Activated effector memory CD4-positive, alpha-beta T cell treated with Interleukin-2 at 50 U/mL for 16 hours (primary cell): ENCODE measurements around the gene TAPBP.
"Not testable (repeated sequence)": the region's sequence is repeated elsewhere in the genome, so short reads cannot be mapped to it uniquely, and the experiment has no call there.

ENCODE experiments used
- DNase-seq: peaks from one replicate; pipeline ENCODE4 v3.0.0-alpha.2; 2020

TAPBP gene

GRCh38 chr6:33273924-33274902 lies 39.7 kb downstream of the TAPBP start:
- DNase-seq = no peak

GRCh38 chr6:33273129-33273923 lies 40.6 kb downstream of the TAPBP start:
- no peak for DNase-seq

GRCh38 chr6:33272275-33273128 lies 41.4 kb downstream of the TAPBP start:
- DNase-seq = no peak

- DNase-seq = peak; percentile 85
These were observed 42.2 kb downstream of the TAPBP start, which contains the start of the genes RPS18 and VPS52 for GRCh38 chr6:33271468-33272274. TSS of gene RPS18 (plus strand) at chr6:33272075. CDS start at chr6:33272120, 45 bp downstream. TSS of gene VPS52 (minus strand) at chr6:33271876. CDS start at chr6:33271675, 201 bp downstream.

GRCh38 chr6:33271117-33271467 lies 42.8 kb downstream of the TAPBP start:
- no peak for DNase-seq

- DNase-seq = no peak
These were observed 49.9 kb downstream of the TAPBP start for GRCh38 chr6:33264015-33264414.

- not testable (repeated sequence) for DNase-seq
These were observed 51.4 kb downstream of the TAPBP start for GRCh38 chr6:33262490-33262889.

GRCh38 chr6:33259032-33259431 lies 54.8 kb downstream of the TAPBP start:
- DNase-seq = no peak

- DNase-seq = no peak
These were observed 59.3 kb downstream of the TAPBP start for GRCh38 chr6:33254591-33254990.

- no peak for DNase-seq
These were observed 61.1 kb downstream of the TAPBP start for GRCh38 chr6:33252759-33253158.

GRCh38 chr6:33251395-33252012 lies 62.4 kb downstream of the TAPBP start:
- DNase-seq = no peak

GRCh38 chr6:33250731-33251130 lies 63.1 kb downstream of the TAPBP start:
- no peak for DNase-seq

GRCh38 chr6:33249732-33250630 lies 63.9 kb downstream of the TAPBP start:
- DNase-seq = no peak
